Measurements from ENCODE around the gene ST7.
"Not testable (repeated sequence)": the region's sequence is repeated elsewhere in the genome, so short reads cannot be mapped to it uniquely, and the experiment has no call there.

Gene ST7

GRCh38 chr7:117245703-117246102, 292.4 kb downstream of the ST7 start:
- DNase-seq: not testable (repeated sequence)

DNA sequence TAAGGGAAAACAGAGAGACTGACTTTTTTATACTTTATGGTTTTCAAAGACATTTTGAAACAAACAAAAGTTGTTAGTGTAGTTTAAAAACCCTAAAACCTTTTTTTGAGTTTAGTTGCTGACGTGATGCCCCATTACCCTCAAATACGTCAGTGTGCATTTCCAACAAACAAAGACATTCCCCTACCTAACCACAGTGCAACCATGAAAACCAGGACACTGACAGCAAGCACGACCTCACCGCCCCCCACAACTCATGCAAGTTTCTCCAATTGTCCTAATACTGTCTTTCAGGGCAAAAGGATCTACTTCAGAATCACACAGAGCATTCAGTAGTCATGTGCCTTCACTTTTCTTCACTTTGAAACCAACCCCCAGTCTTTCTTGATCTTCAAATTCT, 294.5 kb downstream of the ST7 start:
- DNase-seq: no peak

GRCh38 chr7:117248829-117249228, 295.5 kb downstream of the ST7 start:
- DNase-seq: no peak

DNA sequence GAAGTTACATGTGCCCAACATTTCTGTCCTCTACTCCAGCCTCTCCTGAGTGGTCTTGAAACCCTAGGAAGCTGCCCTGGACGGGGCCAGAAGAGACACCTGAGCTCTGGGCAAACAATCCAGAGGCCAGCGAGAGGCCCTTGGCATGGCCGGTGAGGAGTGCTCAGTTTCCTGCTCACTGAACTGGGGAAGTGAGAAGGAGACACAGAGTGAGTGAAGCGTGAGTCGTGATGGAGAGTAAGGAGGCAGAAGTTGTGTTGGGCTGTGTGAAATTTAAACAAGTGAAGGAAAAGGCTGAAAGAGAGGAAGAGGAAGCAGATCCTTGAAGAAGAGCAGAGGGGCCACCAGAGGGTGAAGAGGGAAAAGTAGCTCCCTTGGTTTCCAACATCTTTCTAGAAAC, 296.4 kb downstream of the ST7 start:
- DNase-seq: no peak

DNA sequence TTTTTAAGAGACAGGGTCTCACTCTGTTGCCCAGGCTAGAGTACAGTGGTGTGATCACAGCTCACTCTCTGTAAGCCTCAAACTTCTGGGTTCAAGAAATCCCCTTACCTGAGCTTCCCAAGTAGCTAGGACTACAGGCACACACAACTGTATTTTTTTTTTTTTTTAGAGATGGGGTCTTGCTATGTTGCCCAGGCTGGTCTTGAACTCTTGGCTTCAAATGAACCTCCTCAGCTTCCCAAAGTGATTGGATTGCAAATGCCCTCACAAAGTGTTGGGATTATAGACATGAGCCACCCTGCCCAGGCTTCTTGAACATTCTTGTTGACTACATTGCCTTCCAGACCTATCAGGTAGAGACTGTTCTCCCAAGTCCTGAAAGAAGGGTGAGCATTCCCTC, 296.9 kb downstream of the ST7 start:
- DNase-seq: no peak

- DNase-seq: no peak
Observed at GRCh38 chr7:117250801-117251200, 297.5 kb downstream of the ST7 start.

GRCh38 chr7:117251687-117252086, 298.4 kb downstream of the ST7 start:
- no peak for DNase-seq

GRCh38 chr7:117259615-117260014, 306.3 kb downstream of the ST7 start:
- no peak for DNase-seq

- DNase-seq: no peak
Observed at GRCh38 chr7:117262546-117262945, 309.2 kb downstream of the ST7 start.

DNA sequence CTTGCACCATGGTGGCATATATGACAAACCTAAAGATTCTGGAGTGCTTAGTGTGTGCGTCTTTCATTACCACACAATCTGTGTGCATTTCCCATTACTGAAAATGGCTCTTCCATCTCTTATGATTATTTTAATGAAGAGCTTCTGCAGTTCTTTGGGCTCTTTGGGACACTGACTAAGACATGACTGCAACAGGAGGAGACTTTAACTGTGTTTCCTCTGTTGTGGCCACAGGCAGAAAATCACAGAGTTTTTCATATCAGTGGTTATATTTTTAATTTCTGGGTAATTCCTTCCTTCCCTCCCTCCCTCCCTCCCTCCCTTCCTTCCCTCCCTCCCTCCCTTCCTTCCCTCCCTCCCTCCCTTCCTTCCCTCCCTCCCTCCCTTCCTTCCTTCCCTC, 311.4 kb downstream of the ST7 start:
- DNase-seq: no peak

- no peak for DNase-seq
Observed at GRCh38 chr7:117269417-117269816, 316.1 kb downstream of the ST7 start.

- no peak for DNase-seq
Observed at GRCh38 chr7:117269886-117270285, 316.6 kb downstream of the ST7 start.

- no peak for DNase-seq
Observed at GRCh38 chr7:117270371-117270770, 317.1 kb downstream of the ST7 start.

DNA sequence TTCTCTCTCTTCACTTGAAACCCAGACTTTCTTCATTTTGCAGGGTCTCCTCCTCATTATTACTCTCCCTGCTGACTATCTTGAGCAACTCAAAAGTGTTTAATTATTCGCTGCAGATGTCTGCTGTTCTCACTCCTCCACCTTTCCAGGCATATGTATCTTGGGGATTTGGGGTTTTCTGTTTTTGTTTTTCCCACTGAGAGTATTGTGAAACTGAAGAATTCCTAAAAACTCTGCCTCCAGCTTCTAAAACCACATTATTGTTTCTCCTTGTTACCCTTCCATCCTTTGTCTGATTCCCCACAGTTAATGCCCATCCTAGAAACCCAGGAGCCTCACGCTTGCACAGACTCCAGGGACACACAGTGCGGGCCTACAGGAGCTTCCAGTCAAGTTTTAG, 318.3 kb downstream of the ST7 start:
- DNase-seq: no peak

DNA sequence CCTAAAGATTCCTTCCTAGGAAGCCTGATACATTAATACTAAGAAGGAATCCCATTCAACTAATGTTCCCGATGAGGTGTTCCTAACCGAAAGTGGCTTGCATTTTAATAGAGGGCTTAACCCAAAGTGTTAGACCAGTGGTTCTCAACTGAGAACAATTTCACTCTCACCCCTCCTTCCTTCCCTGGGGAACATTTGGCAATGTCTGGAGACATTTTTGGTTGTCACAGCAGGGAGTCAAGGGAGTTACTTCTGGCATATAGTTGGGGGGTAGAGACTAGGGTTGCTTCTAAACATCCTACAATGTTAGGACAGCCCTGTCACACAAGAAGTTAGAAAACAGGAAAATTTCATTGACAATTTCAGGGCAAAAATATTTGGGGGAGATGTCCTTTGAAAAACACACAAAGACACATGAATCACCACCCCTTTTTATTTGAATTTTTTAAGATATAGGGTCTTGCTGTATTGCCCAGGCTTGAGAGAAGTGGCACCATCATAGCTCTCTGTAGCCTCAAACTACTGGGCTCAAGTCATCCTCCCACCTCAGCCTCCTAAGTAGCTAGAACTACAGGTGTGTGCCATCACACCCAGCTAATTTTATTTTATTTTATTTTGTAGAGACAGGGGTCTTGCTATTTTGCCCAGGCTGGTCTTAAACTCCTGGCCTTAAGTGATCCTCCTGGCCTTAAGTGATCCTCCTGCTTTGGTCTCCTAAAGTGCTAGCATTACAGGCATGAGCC, 318.9 kb downstream of the ST7 start:
- no peak for DNase-seq

- no peak for DNase-seq
Observed at GRCh38 chr7:117273325-117273724, 320.0 kb downstream of the ST7 start.

GRCh38 chr7:117273814-117274225, 320.5 kb downstream of the ST7 start:
- DNase-seq: no peak

DNA sequence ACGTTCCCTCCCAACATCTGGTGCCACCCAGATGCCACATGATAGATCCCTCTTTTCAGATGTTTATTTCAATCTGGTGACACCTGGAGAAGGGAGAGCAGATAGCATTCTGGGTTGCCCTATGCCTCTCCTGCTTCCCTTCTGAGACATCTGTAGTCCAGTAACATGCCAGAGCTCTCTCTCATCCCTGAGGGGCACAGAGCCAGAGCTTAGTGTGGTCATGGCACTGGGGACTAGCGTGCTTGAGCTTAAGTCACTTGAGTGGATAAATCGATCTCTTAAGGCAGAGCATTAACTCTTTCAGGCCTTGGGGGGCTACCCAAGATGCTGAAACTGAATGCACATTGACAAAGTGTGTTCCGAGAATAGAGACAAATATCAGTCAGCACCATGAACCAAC, 321.6 kb downstream of the ST7 start:
- DNase-seq: no peak

DNA sequence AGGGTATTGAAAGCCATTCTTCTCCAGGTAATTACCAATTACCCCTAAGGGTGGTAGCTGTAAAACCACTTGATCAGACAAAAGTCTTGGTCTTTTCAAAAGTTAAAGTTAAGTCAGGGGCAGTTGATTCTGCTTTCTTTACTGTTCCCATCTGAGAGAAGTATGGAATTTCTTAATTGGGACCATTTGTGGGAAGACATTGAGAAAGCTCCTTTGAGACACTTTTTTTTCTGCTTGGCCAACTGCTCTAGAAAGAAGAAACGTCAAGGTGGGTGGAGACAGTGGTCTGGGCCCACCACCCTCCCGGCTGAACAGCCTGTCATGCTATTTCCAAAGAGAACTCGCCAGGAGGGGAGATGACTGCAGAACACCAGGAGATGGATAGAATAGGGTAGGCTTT, 324.3 kb downstream of the ST7 start:
- no peak for DNase-seq

- no peak for DNase-seq
Observed at GRCh38 chr7:117278040-117278439, 324.7 kb downstream of the ST7 start.

DNA sequence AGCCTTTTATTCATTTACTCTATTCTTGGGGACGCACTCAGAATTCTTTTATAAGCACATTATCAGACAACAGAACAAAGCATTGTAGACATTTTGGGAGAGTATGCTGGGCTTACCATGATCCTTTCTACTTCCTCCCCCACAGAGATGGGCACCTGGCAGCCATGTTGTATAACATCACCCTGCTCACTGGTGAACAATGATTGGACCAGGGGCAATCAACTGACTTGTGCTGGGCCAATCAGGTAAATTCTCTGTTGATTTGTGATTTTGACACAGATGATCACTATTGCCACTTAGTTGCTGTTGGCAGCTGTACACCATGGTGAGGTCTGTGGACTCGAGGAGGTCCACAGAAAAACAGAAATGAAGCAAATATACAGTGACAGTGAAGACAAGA, 325.9 kb downstream of the ST7 start:
- DNase-seq: no peak
